Esophagus squamous epithelium (tissue), 4 donors: ENCODE measurements around the gene DET1.

Experiments used
- CTCF ChIP-seq, 6 experiments: fragments of 450-650 bp in 4 of 6; fragments of 200-600 bp in 2 of 6; sonication (generic) in 2 of 6; IDR thresholded peaks; one replicate each; pipeline ENCODE4 v1.5.1; 2016 to 2019; ENCODE audit warnings: antibody characterized with exemption in 6 of 6, mild to moderate bottlenecking in 4 of 6, moderate library complexity in 4 of 6
- POLR2A ChIP-seq, 4 donors: fragments of 450-650 bp; IDR thresholded peaks; one replicate each; pipeline ENCODE4 v1.6.1; 2017; ENCODE audit warnings: antibody characterized with exemption in 4 of 4, mild to moderate bottlenecking in 4 of 4, moderate library complexity in 3 of 4

GRCh38 chr15:88497109-88497765, 49.2 kb downstream of the DET1 start:
- TF ChIP-seq CTCF (IDR thresholded peaks at IDR 0.05) (no peak), POLR2A (IDR thresholded peaks at IDR 0.05) (no peak)
